Raji (cell line): ENCODE measurements around the gene C19orf73.

Source experiments
- POLR2A ChIP-seq: IDR thresholded peaks from 2 replicates; pipeline ENCODE4 v1.6.1; 2011; ENCODE audit warnings: low read depth, low read length, control low read depth; ENCODE audit not compliant: insufficient read depth

The C19orf73 gene, protein sequence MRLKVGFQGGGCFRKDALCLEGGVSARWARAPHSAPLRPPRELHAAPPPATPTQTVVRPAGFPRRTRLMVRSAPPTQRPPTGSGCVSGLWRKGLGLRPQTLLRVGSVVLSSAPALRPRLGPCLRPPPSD

DNA sequence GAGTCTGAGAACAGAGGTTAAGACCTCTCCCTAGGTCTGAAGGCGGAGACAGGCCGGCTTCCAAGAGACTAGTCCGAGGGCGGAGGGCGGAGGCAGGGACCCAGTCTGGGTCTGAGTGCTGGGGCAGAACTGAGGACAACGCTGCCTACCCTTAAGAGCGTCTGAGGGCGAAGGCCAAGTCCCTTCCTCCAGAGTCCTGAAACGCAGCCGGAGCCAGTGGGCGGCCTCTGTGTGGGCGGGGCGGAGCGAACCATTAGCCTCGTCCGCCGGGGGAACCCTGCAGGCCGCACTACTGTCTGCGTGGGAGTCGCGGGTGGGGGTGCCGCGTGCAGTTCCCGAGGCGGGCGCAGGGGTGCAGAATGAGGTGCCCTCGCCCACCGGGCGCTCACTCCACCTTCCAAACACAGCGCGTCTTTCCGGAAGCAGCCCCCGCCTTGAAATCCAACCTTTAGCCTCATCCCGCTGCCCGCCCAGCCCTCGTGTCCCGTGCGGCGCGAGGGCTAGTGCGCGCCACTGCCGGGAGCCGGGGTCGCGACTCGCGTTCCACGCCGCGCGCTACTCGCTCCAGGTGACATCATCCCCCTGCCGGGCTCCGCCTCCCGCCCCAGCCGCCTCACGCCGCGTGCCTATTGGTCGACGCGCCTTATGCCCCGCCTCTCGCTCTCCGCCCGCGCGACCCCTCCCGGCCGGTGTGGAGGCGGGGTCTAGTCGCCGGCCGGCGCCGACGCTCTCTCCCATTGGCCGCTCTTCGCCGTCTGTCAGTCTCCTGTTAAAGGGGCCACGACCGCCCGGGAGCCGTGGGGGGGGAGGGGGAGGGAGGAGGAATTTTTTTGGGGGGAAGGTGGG, at the start of gene C19orf73:
Gene C19orf73 (minus strand): TSS at position 579 of the 846 bp plus-strand sequence. CDS start 121 bp downstream, at position 458.
- TF ChIP-seq POLR2A: peak; percentile 95

DNA sequence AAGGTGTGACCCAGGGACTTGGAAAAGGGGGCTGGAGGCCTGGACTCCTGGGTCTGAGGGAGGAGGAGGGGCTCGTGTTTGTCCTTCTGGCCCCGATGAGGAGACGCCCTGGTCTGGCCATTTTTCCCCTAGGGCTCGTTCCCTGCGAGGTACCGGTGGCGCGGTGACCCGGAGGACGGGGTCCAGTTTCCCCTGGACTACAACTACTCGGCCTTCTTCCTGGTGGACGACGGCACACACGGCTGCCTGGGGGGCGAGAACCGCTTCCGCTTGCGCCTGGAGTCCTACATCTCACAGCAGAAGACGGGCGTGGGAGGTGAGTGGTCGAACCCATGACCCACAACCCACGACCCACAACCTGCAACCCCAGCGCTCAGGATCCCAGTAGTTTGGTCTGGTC, 49.5 kb upstream of the C19orf73 start:
- TF ChIP-seq POLR2A: no peak

DNA sequence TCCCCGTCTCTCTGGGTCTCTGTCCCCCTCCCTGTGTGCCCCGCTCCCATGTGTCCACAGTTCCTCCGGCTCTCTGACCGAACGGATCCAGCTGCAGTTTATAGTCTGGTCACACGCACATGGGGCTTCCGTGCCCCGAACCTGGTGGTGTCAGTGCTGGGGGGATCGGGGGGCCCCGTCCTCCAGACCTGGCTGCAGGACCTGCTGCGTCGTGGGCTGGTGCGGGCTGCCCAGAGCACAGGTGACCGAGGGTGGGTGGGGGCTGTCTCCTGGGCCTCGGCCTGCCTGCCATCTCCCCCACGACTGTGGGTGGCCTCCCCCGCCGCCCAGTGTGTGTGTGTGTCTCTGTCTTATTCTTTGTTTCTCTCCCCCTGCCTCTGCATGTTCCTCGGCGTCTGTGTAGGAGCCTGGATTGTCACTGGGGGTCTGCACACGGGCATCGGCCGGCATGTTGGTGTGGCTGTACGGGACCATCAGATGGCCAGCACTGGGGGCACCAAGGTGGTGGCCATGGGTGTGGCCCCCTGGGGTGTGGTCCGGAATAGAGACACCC, 49.0 kb upstream of the C19orf73 start:
- TF ChIP-seq POLR2A: no peak

DNA sequence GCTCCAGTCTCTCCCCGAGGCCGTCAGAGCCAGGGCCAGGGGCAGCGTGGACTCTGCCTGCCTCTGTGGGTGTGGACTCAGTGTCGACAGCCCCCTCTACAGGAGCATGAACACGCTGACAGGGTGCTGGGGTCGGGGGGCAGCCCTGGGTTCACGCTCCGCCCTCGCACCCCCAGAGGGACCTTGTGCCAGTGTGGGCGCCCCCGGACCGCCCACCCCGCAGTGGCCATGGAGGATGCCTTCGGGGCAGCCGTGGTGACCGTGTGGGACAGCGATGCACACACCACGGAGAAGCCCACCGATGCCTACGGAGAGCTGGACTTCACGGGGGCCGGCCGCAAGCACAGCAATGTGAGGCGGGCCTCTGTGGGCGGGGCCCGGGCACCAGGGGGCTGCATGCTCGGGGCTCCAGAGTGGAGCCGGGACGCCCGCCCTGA, 46.9 kb upstream of the C19orf73 start:
- TF ChIP-seq POLR2A: no peak

DNA sequence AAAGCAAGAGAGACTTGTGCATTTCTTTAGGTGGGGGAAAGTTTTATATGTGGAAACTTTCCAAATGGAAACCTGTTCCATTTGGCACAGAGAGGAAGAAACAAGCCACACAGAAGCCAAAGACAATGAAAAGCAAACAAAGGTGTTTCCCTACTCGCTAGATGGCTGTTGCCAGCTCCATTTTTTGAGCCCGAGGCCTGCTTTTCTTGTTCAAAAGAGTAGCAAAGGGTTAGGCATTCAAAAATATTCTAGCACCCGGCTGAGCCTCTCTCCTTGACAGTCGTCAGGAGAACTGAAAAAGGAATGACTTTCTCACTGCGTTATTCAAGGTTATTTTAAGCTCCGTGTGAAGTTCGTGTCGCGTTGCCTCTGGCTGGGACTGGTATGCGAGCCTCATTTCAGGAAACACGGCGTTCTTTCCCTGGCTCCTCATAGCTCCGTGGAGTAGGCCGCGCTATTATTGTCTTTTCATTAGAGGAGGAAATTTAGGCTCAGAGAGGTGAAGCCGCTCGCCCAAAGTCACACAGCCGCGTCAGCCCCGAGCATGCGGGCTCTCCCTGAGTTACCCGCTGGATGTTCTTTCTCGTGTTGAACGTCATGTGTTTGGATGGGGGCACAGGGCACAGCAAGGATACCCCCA, 46.3 kb upstream of the C19orf73 start:
- TF ChIP-seq POLR2A: no peak

DNA sequence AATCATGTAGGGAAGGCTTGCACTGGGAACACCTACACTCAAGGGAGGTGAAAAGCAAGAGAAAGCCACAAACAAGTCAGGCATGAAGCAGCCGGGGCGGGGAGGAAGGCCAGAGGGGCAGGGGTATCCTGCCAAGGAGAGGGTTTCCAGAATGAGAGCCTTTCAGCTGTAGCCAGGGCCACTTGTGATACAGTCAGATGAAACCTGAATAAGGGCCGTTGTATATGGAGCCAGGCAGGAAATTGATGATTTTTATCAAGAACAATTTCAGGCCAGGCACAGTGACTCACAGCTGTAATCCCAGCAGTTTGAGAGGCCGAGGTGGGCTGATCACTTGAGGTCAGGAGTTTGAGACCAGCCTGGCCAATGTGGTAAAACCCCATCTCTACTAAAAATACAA, 43.0 kb upstream of the C19orf73 start:
- no peak for TF ChIP-seq POLR2A

DNA sequence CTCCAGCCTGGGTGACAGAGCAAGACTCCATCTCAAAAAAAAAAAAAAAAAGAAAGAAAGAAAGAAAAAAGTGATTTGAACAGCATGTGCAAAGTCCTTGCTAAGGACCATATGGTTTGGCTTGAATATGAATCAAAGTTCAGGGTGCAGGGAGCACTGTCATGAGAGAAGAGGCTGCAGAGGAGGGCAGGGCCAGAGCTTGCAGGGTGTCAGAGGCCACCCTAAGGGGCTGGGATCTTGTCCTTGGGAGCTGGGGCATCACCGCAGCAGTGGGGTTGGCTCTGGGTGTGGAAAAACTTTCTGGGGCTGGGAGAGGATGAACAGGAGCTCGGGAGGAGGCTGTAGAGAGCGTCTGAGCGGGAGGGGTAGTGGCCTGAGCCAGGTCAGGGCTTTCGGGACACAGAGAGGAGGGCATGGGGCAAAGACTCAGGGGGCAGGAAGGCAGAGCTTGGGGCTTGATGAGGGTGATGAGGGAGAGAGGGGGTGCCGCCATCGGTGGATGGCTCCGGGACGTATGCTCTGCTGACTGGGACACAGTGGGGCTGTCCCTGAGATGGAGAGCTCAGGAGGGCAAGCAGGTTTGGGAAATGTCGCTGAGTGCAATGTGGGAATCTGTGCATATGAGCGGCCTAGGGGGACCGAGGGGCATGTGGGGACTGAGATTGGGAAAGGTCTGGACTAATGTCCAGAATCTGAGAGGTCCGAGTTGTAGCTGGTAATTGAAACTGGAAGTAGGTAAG, 41.7 kb upstream of the C19orf73 start:
- no peak for TF ChIP-seq POLR2A

DNA sequence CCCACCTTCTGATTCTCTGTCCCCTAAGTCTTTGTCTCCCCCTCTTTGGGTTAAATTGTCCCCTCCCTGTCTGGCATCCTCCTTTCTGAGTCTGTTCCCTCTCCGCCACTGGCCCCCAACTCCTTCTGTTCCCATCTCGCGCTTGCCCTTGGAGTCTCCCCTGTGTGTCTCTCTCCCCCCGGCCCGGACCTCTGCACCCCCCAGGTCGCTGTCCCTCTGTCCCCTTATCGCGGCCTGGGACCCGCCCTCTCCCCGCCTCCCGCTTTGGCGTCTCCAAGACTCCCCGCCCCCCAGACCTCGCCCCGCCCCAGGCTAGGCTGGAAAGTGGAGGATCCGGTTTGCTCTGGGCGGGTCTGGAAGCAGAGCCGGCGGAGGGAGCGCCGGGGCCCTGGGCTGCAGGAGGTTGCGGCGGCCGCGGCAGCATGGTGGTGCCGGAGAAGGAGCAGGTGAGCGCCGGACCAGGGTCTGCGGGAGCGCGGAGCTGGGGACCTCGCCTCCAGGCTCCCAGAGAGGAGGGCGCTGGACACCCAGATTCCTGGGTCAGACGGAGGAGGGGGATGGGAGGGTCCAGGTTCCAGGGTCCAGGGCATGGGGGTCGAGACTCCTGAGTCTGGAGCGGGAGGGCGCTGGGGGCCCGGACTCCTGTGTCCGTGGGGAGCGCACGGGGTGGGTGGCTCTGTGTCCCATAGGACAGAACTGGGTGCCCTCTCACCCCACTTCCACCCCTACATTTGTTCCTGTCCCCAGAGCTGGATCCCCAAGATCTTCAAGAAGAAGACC, 38.7 kb upstream of the C19orf73 start, which contains the start of gene TRPM4:
Gene TRPM4 (plus strand): TSS at position 348 of the 780 bp plus-strand sequence. CDS start 75 bp downstream, at position 423.
- TF ChIP-seq POLR2A: no peak

DNA sequence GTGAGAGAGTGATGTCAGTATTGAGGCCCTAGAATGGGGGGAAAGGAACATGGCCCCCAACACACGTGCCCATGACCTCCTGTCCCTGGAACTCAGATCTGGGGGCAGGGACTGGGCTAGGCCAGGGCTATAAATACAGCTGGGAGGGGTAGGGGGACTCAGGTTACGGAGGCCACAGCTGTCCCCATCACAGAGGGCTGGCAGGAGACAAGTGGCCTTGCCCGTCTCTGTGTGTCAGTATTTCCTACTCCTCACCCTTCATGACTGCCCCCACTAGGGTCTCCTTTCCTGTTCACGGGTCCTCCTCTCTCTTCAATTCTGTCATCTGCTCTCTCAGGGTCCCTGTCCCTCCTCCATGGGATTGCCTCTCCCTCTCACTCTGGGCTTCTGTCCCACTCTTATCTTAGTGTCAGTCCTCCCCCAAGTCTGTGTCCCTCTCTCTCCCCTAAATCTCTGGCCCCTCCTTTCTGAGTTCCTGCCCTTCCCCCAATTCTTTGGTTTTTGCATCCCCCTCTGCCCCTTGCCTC, 36.9 kb upstream of the C19orf73 start:
- TF ChIP-seq POLR2A: no peak

DNA sequence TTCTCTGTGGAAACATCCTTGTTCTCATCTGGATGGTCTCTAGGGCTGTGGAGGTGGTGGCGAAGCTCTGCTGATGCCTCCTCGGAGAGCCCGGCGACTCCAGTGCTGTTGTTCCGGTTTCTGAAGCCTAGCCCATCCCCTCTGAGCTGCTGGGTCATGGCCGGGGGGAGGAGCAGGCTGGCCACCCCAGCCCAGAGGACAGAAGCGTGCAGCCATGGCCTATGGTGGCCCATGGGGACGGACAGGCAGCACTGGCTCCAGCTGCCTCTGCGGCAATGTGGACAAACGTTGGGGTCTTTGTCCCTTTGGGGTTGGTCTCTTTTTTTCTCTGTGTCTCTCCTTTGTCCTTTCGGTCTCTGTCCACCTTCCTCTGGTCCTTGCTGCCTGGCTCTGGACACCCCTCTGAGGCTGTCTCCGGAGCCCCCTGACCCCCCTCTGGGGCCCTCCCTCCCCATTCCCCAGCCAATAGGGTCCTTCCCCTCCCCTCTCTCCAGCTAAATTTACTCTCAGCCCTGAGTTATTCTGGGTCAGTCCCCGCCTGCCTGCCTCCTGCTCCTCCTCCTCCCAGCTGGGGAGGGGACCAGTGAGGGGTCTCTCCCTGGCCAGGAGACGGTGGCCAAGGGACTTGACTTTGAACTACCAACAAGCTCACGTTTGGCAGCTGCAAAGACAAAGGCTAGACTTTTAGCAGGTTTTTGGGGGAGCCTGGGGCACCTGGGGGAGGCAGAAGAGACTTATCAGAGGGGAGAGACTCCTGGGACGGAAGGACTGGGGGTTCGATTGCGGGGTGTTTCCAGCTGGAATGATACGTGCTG, 36.3 kb upstream of the C19orf73 start, which contains the start of gene HRC:
Gene HRC (minus strand): TSS at position 392 of the 815 bp plus-strand sequence. CDS start 159 bp downstream, at position 233.
- TF ChIP-seq POLR2A: no peak

DNA sequence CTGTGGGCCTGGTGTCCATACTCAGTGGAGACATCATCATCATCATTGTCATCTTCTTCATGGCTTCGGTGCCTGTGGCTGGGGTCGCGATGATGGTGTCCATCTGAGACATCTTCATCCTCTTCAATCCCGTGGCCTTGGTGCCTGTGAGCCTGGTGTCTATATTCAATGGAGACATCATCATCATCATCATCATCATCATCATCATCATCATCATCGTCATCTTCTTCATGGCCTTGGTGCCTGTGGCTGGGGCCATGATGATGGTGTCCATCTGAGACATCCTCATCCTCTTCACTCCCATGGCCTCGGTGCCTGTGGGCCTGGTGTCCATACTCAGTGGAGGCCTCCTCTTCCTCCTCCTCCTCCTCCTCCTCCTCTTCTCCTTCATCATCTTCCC, 35.3 kb upstream of the C19orf73 start:
- no peak for TF ChIP-seq POLR2A

DNA sequence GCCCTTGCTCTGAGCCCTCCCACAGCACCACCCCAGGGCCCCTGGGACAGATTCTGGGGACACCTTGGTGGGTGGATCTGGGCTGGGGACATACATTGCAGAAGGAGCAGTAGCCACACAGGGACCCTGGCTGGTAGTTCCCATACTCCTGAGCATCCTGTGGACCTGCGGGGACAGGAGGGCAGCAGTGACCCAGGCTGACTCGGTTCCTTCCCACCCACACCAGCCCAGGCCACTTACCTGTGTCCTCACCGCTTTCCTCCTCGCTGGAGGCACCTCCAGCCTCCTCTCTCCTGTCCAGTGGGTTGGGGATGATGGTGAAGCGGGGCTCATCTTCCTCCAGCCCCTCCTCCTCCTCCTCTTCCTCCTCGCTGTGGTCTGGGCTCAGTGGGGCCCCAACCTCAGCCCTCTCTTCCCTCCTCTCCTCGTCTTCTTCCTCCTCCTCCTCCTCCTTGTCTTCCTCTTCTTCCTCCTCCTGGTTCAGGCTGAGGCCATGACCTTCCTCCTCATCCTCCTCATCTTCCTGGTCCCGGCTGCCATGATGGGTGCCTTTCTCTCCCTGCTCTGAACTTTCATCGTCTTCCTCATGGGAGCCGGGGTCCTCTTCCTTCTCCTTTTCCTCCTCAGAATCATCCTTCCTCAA, 34.3 kb upstream of the C19orf73 start:
- TF ChIP-seq POLR2A: no peak
